Measurements from ENCODE around the gene CANT1. TPM values are rescaled to one million over a fixed set of nuclear protein-coding genes. Genes with fewer than 3 reads are reported as not detected.

Gene CANT1
- total and polyA plus RNA-seq, 9 of the 15 experiments (the other 6 are each of a cell fraction or from before 2014, with no cell fraction given) = 2.7 to 66.4 (median 22.5) TPM

DNA sequence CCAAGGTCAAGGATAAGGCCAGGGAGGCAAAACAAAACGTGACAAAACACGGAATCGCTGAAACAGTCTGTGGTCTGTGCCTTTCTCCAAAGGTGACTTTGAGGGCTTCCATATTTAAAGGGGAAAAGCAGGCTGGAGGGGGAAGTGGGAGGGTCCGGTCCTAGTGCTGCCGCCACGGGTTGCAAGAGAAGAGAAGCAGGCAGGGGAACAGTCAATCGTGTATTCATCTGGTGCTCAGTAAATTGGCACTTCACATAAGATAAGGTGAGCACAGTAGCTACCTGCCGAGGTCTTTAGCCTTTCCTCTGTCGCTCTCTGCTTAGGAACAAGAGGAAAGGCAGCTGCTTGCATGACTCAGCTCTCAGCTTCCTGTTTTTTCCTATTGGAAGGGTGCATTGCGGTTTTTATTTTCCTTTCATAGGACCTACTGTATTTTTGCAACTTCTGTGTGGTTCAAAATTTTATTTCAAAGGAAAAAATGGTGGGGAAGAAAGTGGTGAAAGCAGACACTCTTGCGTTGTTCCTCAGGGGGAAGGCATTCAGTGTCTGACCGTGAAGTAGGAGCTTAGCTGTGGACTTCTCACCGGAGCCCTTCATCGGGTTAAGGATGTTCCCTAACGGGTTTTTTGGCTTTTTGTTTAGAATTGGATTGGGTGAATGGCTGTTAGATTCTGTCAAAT lies 22.8 kb downstream of the CANT1 start (continued):
- TF ChIP-seq, protein P1, sequence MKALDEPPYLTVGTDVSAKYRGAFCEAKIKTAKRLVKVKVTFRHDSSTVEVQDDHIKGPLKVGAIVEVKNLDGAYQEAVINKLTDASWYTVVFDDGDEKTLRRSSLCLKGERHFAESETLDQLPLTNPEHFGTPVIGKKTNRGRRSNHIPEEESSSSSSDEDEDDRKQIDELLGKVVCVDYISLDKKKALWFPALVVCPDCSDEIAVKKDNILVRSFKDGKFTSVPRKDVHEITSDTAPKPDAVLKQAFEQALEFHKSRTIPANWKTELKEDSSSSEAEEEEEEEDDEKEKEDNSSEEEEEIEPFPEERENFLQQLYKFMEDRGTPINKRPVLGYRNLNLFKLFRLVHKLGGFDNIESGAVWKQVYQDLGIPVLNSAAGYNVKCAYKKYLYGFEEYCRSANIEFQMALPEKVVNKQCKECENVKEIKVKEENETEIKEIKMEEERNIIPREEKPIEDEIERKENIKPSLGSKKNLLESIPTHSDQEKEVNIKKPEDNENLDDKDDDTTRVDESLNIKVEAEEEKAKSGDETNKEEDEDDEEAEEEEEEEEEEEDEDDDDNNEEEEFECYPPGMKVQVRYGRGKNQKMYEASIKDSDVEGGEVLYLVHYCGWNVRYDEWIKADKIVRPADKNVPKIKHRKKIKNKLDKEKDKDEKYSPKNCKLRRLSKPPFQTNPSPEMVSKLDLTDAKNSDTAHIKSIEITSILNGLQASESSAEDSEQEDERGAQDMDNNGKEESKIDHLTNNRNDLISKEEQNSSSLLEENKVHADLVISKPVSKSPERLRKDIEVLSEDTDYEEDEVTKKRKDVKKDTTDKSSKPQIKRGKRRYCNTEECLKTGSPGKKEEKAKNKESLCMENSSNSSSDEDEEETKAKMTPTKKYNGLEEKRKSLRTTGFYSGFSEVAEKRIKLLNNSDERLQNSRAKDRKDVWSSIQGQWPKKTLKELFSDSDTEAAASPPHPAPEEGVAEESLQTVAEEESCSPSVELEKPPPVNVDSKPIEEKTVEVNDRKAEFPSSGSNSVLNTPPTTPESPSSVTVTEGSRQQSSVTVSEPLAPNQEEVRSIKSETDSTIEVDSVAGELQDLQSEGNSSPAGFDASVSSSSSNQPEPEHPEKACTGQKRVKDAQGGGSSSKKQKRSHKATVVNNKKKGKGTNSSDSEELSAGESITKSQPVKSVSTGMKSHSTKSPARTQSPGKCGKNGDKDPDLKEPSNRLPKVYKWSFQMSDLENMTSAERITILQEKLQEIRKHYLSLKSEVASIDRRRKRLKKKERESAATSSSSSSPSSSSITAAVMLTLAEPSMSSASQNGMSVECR (CRISPR knock-in tag; IDR thresholded peaks at IDR 0.05) = no peak
- TF ChIP-seq CREBBP (IDR thresholded peaks at IDR 0.05; ENCODE audit: low read depth, low read length) = no peak
- TF ChIP-seq ZNF77 (CRISPR knock-in tag; IDR thresholded peaks at IDR 0.05) = no peak
- TF ChIP-seq, protein P2, sequence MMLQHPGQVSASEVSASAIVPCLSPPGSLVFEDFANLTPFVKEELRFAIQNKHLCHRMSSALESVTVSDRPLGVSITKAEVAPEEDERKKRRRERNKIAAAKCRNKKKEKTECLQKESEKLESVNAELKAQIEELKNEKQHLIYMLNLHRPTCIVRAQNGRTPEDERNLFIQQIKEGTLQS (IDR thresholded peaks at IDR 0.05) = peak; percentile 66
- TF ChIP-seq, protein P2 (CRISPR knock-in tag; conservative IDR thresholded peaks at IDR 0.05) = no peak
- peak; percentile 83 for TF ChIP-seq FOSL1 (tag; conservative IDR thresholded peaks at IDR 0.05)
- TF ChIP-seq, protein P3, sequence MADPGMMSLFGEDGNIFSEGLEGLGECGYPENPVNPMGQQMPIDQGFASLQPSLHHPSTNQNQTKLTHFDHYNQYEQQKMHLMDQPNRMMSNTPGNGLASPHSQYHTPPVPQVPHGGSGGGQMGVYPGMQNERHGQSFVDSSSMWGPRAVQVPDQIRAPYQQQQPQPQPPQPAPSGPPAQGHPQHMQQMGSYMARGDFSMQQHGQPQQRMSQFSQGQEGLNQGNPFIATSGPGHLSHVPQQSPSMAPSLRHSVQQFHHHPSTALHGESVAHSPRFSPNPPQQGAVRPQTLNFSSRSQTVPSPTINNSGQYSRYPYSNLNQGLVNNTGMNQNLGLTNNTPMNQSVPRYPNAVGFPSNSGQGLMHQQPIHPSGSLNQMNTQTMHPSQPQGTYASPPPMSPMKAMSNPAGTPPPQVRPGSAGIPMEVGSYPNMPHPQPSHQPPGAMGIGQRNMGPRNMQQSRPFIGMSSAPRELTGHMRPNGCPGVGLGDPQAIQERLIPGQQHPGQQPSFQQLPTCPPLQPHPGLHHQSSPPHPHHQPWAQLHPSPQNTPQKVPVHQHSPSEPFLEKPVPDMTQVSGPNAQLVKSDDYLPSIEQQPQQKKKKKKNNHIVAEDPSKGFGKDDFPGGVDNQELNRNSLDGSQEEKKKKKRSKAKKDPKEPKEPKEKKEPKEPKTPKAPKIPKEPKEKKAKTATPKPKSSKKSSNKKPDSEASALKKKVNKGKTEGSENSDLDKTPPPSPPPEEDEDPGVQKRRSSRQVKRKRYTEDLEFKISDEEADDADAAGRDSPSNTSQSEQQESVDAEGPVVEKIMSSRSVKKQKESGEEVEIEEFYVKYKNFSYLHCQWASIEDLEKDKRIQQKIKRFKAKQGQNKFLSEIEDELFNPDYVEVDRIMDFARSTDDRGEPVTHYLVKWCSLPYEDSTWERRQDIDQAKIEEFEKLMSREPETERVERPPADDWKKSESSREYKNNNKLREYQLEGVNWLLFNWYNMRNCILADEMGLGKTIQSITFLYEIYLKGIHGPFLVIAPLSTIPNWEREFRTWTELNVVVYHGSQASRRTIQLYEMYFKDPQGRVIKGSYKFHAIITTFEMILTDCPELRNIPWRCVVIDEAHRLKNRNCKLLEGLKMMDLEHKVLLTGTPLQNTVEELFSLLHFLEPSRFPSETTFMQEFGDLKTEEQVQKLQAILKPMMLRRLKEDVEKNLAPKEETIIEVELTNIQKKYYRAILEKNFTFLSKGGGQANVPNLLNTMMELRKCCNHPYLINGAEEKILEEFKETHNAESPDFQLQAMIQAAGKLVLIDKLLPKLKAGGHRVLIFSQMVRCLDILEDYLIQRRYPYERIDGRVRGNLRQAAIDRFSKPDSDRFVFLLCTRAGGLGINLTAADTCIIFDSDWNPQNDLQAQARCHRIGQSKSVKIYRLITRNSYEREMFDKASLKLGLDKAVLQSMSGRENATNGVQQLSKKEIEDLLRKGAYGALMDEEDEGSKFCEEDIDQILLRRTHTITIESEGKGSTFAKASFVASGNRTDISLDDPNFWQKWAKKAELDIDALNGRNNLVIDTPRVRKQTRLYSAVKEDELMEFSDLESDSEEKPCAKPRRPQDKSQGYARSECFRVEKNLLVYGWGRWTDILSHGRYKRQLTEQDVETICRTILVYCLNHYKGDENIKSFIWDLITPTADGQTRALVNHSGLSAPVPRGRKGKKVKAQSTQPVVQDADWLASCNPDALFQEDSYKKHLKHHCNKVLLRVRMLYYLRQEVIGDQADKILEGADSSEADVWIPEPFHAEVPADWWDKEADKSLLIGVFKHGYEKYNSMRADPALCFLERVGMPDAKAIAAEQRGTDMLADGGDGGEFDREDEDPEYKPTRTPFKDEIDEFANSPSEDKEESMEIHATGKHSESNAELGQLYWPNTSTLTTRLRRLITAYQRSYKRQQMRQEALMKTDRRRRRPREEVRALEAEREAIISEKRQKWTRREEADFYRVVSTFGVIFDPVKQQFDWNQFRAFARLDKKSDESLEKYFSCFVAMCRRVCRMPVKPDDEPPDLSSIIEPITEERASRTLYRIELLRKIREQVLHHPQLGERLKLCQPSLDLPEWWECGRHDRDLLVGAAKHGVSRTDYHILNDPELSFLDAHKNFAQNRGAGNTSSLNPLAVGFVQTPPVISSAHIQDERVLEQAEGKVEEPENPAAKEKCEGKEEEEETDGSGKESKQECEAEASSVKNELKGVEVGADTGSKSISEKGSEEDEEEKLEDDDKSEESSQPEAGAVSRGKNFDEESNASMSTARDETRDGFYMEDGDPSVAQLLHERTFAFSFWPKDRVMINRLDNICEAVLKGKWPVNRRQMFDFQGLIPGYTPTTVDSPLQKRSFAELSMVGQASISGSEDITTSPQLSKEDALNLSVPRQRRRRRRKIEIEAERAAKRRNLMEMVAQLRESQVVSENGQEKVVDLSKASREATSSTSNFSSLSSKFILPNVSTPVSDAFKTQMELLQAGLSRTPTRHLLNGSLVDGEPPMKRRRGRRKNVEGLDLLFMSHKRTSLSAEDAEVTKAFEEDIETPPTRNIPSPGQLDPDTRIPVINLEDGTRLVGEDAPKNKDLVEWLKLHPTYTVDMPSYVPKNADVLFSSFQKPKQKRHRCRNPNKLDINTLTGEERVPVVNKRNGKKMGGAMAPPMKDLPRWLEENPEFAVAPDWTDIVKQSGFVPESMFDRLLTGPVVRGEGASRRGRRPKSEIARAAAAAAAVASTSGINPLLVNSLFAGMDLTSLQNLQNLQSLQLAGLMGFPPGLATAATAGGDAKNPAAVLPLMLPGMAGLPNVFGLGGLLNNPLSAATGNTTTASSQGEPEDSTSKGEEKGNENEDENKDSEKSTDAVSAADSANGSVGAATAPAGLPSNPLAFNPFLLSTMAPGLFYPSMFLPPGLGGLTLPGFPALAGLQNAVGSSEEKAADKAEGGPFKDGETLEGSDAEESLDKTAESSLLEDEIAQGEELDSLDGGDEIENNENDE (IDR thresholded peaks at IDR 0.05; ENCODE audit: low read depth, low read length) = no peak
- TF ChIP-seq, protein P4, sequence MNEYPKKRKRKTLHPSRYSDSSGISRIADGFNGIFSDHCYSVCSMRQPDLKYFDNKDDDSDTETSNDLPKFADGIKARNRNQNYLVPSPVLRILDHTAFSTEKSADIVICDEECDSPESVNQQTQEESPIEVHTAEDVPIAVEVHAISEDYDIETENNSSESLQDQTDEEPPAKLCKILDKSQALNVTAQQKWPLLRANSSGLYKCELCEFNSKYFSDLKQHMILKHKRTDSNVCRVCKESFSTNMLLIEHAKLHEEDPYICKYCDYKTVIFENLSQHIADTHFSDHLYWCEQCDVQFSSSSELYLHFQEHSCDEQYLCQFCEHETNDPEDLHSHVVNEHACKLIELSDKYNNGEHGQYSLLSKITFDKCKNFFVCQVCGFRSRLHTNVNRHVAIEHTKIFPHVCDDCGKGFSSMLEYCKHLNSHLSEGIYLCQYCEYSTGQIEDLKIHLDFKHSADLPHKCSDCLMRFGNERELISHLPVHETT (CRISPR knock-in tag; conservative IDR thresholded peaks at IDR 0.05 in 1 of 2, IDR thresholded peaks at IDR 0.05 in 1 of 2) = 0 out of 4 replicates have a peak, but pooled peaks of 1 of the 2 experiments have one; percentile 4
